Stimulated activated CD4-positive, alpha-beta T cell treated with anti-CD3 and anti-CD28 coated beads, Interleukin-12 subunit alpha, Interleukin-12 subunit beta, amount 100 ng/mL, for 24 hours (primary cell): ENCODE measurements around the gene KLHDC7B.

Experiments used
- DNase-seq, 2 experiments: peaks; one replicate each; pipeline ENCODE4 v3.0.0-alpha.2; 2020; ENCODE audit warnings: low read depth in 2 of 2

Gene KLHDC7B

DNA sequence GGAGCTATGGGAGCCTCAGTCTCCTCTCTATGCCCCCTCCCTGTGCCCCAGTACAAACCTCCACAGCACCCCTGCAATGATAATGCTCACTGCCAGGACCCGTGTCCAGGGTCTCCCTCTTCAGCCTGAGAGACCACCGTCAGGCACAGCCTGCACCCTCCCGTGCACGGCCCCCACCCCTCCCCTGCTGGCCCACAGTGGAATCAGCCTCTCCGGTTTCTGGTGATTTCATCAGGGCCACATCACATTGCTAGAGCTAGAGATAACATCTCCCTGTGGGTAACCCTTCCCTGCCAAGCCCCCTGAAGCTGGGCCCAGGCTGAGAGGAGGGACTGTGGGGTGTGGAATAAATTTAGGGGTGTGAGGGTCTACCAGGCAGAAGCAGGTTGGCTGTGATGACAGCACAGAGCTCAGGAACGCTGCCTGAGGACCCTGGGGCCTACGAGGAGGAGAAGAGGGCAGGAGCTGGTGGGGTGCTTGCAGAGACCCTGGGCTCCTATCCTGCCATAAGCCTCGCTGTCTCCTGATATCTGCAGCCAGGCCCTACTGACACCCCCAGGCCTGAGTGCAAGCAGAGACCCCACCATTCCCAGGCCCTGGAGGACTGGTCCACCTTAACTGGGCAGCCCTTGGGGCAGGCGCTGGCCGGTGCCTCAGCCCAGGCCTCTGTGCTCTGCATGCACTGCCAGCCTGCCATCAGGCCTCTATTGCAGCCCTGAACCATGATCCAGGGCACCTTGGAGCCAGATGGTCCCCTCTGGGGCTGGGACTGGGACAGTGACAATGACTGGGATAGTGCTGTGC, at the start of gene KLHDC7B:
KLHDC7B (plus strand) TSS at position 378 of the 804 bp plus-strand sequence; CDS start at position 723, 345 bp downstream.
- no peak for DNase-seq

DNA sequence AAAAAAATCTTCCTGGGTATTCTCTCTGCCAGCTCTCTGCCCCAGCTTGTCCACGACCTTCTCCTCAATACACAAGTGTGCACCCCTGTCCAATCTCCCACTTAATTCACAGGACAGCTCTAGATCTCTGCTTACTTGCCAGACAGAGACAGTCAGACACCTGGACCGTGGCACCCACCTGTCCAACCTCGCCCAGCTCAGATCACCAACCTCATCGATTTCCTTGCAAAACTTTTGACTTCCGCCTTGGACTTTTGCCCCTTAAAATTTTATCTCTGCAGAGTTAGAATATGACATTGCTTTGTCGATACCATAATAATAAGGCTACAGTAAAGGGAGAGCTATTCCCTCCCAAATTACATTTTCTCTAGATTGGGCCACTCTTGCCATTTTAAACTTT, 48.6 kb upstream of the KLHDC7B start:
- no peak for DNase-seq

DNA sequence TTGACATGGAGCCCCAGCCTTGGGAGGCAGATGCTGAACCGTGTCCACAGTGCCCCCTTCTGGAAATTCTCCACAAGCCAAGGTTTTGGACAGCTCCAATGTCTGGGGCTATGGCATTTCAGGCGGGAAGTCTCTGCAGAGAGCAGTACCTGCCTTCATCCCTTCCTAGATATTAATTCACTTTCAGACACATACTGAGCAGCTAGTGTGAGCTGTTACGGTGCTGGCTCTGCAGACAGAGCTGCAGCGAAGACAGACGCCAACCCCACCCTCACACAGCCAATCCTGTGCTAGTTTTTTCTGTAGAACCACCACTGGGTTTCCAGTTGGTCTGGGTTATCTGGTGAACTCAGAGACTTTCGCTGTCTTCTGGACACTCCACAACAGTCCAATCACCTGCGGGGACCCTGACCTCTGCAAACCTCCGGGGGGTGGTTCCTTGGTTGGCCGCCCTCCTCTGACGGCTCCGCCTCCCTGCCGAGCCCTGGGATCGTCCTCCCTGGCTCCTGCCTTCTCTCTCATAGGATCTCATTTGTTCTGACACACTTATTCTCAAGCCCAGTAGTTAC, 47.3 kb upstream of the KLHDC7B start:
- DNase-seq: peak; percentile 30 to 64

DNA sequence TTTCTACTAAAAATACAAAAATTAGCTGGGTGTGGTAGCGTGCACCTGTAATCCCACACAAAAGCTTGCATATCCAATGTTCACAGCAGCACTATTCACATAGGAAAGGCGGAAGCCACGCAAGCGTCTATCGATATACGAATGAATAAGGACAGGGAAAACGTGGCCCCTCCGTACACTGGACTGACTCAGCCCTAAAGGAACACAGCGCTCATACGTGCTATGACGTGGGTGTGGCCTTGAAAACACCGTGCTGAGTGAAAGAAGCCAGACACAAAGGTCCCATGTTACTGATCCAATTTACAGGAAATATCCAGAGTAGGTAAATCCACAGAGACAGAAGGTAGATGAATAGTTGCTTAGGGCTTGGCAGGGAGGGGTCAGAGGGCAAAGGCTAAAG, 45.2 kb upstream of the KLHDC7B start:
- no peak for DNase-seq

DNA sequence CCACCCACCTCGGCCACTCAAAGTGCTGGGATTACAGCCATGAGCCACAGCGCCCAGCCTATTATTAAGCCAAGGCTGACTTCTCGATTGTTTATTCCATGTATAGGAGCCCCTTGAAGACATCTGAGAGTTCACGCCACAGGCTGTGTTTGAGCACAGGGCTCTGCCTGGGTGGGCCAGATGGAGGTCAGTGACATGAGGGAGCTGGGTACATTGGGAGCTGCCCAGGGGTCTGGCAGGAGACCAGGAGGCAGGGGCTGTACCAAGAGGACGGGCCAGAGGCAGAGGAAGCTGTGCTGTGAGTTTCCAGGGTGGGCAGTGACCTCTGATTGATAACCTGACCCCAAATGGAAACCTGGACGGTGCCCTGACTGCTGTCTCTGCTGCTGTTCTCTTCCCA, 43.6 kb upstream of the KLHDC7B start:
- DNase-seq: no peak

DNA sequence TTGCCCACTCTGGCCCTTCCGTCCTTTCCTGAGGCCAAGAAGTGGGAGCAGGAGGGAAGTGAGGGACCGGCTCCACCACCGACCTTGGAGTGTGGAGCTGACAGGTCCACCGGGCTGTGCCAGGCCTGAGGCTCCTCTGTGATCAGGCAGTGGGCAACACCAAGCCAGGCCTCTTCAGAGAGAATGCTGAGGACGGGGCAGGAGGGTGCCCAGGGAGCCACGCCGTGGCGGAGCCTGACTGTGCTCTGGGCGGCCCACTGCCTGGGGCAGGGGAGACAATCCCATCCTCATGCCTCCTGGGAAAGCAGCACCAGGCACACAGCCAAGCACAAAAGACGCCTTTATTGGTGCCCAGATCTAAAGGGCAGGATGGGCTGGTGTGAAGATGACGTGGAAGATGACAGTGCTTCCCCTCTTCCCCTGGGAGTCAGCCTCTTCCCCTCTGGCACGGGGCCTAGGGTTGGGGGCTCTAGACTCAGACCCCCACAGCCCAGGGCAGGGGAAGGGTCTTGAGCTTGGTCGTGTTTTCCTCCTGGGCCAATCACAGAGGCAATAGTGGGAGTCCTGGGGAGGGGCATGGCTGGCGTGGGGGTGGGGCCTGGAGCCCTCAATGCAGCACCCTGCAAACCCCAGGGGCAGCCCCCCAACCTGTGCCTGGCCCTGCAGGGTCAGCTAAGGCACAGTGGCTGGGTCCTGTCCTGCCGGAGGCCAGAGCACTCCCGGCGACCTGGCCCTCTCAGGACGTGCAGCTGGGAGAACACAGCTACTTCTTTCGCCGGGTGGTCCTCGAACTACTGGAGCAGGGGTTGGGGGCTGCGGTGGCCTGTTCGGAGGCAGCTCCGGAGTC, 42.8 kb upstream of the KLHDC7B start:
- DNase-seq: no peak

DNA sequence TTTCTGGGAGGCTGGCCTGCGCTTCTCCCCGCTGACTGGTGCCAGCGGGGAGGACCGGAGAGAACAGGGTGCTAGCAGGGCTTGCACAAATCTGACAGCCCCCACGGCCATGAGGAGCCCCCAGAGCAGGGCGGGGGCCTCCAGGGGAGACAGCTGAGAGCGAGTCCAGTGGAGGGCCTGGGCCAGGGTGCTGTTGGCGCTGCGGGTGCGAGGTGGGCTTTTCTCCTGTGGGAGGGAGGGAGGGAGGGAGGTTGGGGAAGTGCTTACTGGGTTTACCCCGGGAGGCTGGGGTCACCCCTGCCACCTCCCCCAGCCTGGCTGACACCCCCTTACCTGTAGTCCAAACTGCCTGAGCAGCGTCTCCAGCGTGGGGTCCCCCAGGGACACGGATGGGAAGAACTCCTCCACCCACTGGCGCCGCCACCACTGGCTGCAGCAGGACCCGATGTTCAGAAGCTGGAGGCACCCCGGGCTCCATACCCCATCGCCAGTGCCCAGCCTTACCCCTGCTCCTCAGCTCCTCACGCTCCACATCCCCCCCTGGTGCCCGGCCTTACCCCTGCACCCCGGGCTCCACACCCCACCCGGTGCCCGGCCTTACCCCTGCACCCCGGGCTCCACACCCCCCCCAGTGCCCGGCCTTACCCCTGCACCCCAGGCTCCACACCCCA, 42.1 kb upstream of the KLHDC7B start:
- no peak for DNase-seq

DNA sequence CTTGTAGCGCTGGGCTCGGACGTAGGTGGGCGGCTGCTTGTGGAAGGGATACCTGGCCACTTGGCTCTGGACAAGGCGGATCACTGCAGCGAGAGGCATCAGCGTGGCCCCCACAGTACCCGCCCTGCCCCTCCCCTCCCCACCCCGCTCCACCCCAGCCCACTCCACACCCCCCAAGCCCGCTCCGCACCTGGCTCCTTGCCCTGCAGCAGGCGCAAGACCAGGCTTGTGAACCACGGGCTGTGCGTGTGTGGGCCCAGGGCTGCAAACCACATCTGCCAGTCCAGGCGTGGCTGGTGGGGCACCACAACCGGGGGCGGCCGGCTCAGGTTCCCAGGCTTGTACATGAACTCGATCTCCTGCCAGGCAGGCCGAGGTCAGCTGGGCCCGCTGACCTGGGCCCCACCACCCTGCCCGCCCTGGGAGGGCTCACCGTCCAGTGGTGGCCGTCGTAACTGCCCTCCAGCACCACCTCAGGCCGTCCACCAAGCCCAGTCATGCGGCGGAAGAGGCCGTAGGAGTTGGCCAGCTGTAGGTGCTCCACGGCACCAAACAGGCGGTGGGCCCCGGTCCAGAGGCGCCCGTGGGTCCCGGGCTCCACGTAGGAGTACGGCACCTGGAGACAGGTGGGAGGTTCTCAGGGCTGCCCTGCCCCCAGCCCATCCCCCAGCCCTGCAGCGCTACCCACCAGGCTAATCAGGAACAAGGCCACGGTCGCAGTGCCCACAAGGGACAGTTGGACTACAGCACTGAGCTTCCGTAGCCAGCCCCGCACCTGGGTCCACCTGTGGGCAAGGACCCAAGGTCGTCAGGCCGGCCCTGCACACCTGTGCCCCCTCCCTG, 41.1 kb upstream of the KLHDC7B start:
- no peak for DNase-seq

DNA sequence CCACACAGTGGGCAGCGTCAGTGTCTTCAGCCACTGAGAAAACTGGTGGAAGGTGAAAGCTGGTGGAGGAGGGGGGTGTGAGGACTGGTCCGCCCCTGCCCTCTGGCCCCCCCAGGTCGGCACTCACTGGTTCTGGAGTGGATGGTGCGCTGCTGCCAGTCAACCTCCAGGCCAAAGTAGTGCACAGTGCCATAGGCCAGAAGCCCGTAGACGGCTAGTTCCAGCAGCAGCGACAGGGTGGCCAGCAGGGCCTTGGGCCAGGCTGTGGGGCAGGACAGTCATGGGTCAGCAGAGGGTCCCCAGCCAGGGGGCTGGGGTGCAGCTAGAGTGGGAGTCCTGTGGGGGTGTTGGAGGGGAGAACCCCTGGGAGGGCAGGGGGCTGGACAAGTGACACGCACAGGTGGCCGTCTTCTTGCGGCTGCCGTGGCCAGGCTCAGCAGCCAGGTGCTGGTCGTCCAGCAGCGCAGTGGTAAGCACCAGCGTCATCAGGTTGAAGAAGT, 40.4 kb upstream of the KLHDC7B start:
- DNase-seq: no peak

DNA sequence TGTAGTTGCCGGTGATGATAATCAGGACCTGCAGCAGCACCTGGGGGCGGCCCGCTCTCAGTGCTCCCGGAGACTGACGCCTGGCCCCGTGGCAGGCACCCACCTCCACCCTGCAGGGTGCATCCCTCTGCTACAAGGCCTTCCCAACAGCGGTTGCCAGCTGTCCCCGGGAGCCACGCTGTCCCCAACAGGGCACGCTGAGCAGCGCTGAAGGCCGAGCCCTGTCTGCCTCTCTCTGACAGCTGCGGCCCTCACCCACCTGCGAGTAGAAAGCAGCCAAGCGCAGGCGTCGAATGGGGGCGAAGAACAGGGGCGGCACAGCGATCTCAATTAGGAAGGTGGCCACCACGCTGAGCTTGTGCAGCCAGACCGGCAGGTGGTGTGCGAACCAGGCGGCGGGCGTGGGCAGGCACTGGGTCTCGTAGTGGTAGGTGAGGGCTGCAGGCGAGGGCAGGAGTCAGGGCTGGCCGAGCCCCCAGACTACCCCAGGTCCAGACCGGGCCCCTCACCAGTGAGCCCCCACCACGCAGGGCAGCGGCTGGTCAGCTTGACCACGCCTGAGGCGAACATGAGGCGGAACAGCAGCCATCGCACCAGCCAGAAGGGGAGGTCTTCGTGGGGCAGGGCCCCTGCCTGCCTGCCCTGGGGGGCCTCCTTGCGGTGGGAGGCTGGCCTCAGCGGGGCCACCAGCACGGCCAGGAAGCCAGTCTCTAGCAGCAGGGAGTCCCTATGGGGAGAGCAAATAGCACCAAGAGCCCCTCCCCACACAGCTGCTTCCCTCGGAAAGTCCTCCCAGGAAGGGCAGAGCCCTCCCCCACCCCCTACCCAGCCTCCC, 39.7 kb upstream of the KLHDC7B start:
- DNase-seq: no peak

DNA sequence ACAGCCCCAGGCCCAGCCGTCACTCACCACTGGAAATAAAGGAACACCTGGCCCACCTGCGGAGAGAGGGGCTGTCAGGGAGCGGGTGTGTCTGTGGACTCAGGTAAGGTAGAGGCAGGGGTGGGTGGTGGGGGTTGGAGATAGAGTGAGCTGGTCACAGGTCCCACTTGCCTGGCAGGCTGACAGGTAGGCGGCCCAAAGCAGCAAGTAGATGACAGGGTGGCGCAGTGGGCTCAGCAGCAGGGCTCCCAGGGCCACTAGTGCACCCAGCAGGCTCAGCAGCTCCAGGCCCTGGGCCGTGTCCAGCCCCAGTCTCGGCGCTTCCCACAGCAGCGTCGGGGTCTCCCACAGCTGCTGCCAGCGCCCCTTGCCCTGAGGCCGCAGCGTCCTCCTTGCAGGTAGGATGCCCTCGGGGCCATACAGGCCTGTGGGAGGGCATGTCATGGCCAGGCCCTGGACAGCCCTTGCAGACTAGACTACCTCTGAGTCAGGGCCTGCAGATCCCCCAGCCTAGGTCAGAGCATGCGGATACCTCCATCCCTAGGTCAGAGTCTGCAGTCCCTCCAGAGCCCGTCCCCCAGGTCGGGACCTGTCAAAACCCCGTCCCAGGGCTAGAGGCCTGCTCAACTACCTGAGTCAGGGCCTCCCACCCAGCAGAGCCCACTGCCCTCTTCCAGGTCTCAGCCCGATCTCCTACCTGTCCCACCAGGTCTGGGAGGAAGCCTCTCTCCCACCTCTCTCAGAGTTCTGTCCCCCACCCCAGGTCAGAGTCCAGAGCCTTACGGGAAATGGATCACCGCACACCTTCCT, 38.9 kb upstream of the KLHDC7B start:
- no peak for DNase-seq

DNA sequence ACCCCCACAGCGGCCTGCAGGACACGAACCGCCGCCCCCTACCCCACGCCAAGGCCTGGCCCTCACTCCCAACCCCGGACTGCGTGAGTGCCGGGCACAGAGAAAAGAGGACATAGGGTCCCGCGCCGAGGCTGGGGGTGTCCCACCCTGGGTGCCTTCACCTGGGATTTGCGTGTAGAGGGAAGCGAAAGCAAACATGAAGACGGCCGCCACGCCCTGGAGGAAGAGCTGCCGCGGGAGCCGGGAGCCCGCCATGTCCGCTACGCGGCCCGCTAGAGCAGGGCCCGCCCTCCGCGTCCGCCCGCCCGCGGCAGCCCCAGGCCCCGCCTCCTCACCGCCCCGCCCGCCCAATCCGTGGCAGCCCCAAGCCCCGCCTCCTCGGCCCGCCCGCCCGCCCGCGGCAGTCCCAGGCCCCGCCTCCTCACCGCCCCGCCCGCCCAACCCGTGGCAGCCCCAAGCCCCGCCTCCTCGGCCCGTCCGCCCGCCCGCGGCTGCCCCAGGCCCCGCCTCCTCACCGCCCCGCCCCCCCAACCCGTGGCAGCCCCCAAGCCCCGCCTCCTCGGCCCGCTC, 38.2 kb upstream of the KLHDC7B start, which contains the start of gene LMF2:
LMF2 (minus strand) TSS at position 282 of the 570 bp plus-strand sequence; CDS start at position 255, 27 bp downstream.
- DNase-seq: peak; percentile 90 to 91

DNA sequence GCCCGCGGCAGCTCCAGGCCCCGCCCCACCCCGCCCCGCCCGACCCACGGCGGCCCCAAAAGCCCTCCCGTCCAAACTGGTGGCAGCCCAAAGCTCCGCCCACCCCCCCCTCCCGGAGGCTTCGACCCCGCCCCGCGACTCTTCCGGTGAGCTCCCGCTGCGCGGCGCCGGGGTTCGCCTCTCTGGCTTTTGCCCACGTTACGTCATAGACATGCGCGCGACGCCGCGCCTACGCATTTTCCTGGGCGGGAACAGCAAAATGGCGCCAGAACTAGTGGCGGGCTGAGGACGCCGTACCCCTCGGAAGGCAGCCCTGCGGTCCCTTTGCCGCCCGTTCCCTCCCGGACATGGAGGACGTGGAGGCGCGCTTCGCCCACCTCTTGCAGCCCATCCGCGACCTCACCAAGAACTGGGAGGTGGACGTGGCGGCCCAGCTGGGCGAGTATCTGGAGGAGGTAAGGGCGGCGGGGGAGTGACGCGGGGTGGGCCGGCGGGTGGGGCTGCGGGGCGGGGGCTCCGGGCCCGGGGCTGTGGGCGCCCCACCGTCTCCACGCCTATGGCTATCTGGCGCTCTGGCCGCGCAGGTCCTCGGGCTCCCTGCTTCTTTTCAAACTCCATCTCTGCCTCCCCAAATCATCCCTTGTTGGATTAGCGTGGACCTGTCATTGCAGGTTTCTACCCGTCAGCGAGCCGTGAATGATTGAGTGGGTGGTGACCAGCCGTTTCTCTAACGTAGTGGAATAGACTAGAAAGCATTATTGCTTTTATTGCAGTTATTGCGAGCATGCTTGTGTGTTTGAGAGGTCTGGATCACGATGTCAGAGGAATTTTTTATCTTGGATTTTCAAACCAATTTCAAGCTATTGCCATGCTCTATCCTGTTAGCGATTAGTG, 37.5 kb upstream of the KLHDC7B start, which contains the start of gene NCAPH2:
NCAPH2 (plus strand) TSS at position 234 of the 894 bp plus-strand sequence; CDS start at position 348, 114 bp downstream.
- DNase-seq: peak; percentile 98

DNA sequence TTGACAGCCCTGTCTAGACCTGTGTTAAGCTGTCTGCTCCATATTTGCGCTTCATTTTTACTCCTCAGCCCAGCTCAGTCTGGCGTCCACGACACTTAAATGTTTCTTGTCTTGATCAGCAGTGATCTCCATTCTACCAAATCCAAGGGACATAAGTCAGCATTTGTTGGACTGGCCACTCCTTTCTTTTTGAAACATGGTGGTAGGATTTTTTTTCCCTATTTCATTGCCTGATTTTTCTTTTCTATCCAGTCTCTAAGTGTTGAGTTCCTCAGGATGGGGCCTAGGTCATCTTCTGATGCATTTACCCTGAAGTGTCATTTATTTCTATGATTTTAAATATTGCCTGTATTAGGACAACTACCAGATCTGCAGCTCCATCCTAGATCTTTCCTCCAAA, 36.8 kb upstream of the KLHDC7B start:
- no peak for DNase-seq

DNA sequence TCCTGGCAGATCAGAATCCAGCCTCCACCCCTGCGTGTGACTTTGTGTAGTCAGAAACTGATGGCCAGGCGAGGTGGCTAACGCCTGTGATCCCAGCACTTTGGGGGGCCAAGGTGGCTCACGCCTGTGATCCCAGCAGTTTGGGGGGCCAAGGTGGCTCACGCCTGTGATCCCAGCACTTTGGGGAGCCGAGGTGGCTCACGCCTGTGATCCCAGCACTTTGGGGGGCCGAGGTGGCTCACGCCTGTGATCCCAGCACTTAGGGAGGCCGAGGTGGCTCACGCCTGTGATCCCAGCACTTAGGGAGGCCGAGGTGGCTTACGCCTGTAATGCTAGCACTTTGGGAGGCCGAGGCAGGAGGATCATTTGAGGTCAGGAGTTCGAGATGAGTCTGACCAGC, 32.5 kb upstream of the KLHDC7B start:
- DNase-seq: no peak

DNA sequence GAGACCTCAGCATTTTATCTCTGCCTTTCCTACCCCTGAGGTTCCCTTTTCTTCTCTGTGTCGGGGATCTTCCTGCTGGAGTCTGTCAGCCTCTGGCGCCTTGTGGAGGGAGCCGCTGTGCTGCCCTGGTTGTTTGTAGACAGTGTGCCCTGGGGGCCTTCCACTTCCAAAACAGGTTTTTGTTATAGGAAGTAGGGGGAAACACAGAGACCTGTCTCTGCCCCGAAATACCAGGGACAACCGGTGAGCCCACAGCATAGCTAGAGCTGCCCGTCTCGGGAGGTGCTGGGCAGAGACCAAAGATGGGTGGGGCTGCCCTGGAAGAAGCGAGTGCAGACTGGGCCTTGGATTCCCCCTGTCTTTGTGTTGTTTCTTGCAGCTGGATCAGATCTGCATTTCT, 29.6 kb upstream of the KLHDC7B start:
- no peak for DNase-seq

DNA sequence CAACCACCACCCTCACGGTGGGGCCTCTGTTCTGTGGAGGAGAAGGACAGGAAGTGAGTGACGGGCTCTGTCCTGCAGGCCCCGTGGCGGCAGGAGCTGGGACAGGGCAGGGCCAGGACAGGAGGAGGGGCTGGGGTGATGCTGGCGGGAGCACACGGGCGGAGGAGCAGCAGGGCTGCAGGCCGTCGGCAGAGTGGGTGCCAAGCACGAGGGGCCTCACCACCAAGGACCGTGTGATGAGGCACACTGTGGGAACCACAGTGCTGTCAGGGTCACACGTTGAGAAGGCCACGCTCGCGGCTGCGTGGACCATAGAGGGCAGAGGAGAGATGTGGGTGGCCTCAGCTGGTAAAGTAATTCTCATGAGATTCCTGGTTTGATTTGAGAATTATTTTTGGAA, 28.8 kb upstream of the KLHDC7B start:
- no peak for DNase-seq
